GM18867 (cell line): Measurements from ENCODE around the gene RAPGEF1.
"Not testable (repeated sequence)": the region's sequence is repeated elsewhere in the genome, so short reads cannot be mapped to it uniquely, and the experiment has no call there.

Experiments used
- ATAC-seq: cut with Tn5 transposase; IDR thresholded peaks from one replicate; pipeline ENCODE4 v1.9.1; 2021; ENCODE audit warnings: mild to moderate bottlenecking, moderate library complexity; ENCODE audit not compliant: unreplicated experiment

RAPGEF1 gene

DNA sequence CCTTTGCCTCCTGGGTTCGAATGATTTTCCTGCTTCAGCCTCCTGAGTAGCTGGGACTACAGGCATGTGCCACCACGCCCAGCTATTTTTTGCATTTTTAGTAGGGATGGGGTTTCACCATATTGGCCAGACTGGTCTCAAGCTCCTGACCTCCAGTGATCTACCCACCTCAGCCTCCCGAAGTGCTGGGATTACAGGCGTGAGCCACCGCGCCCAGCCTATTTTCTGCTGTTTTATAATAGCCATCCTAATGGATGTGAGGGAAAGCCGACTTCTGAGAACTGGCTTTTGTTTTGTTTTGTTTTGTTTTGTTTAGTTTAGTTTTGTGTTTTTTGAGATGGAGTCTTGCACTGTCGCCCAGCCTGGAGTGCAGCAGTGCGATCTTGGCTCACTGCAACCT is 13.9 kb upstream of the RAPGEF1 start:
- not testable (repeated sequence) for ATAC-seq

DNA sequence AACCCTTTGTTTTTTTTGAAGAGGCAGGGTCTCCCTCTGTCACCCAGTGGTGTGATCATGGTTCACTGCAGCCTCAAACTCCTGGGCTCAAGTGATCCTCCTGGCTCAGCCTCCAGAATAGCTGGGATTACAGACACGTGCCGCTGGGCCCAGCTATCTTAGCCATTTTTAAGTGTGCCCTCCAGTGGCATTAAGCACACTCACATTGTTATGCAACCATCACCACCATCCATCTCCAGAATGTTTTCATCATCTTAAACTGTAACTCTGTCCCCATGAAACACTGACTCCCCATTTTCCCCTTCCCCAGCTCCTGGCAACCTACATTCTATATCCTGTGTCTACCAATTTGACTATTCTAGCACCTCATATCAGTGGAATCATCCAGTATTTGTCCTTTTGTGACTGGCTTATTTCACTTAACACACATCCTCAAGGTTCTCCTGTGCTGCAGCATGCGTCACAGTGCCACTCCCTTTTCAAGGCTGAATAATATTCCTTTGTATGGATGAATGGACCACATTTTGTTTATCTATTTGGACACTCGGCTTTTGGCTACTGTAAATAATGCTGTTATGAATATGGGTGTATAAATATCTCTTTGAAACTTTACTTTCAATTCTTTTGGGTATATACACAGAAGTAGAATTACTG is 12.5 kb upstream of the RAPGEF1 start:
- no peak for ATAC-seq

DNA sequence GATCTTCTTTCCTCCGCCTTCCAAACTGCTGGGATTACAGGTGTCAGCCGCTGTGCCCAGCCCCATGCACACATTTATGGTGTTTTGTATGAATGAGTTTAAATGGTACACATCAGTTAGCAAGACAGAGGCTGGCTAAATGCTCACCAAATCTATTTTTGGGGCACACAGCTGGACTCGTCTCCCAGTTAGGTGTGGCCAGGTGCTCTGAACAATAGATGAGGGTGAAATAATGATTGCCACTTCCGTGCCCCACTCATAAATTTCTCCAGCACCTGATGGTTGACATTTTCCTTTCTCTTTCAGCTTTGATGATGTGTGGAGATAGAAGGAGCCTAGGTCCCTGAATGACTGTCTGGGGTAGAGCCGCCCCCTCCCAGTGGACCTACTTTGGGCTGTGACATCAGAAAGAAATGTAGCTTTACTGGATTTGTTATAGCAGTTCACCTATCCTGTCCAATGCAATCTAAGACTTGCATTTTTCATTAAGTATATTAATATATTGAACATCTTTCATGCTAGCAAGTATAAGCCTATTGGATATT is 8.6 kb upstream of the RAPGEF1 start:
- no peak for ATAC-seq

DNA sequence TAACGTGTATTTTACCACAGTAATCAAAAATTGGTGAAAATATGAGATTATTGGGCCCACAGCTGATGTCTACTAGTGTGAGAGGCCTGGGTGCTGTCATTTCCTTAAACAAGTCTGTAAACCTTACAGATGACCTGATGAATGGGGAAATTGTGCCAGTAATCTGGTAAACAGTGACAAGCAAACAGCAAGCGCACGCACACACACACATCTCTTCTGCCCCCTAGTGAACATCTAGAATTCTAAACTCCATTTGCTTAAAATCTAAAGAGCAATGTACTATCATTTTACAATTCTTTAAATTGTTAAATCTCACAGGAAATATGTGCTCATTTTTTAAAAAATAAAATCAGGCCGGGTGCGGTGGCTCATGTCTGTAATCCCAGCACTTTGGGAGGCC is 7.5 kb upstream of the RAPGEF1 start:
- no peak for ATAC-seq

DNA sequence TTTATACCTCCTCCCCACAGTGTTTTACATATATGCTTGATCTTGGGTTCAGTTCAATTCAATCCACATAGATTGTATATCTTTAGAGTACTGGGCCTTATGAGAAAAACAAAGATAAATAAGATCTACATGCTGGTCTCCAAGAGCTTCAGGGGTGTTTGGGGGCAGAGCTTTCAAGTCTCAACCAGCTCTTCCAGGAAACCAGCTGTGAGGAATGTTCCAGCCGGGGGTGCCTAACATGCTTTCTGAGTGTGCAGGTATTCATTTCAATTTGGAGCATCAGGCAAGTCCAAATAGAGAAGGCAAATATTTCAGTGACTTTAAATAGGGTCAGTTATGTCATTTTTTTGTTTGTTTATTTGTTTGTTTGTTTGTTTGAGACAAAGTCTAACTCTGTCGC is 5.7 kb upstream of the RAPGEF1 start:
- ATAC-seq: no peak

DNA sequence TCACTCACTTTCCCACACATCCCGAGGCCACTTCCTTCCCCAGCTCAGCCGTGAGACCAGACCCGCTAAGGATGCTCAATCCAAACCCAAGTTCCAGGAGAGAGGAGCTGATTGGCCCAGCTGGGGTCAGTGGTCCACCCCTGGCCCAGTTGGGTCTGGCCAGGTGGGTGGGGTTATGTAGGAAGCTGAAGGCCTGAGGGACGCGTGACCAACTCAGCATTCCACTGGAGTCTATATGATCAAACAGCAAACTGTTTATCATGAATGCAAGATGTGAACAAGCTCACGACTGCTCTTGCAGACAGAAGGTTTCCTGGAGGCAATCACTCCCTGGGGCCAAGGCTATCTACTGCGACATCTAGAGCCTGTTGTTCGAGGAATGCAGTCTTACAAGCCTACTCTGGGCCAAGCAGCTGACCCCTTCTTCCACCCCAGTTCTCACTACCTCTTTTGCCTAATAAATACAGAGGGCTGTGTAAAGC is 4.9 kb upstream of the RAPGEF1 start:
- no peak for ATAC-seq

DNA sequence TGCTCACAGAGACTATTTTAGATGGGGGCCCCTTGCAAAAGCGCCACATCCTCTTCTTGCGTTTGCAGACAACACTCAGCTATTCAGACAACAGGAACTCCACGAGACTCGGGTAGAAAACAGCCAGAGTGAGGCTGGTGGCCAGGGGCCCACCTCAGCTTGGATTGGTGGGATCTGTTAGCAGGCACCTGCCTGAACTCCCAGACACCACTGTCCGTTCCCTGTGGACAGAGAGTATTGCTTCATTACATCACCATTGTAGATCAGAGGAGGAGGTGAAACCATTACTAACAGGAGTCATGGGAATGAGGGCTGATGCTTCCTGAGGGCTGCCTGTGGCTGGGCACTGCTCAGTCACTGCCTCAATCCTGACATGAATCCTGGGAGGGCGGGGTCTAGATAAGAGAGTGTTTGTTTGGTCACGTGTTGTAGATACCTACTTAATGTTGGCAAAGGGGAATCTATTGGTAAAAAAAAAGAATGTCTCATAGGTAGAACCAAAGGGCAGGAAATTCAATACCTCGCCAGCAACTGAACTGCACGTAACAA is 4.4 kb upstream of the RAPGEF1 start:
- ATAC-seq: no peak

DNA sequence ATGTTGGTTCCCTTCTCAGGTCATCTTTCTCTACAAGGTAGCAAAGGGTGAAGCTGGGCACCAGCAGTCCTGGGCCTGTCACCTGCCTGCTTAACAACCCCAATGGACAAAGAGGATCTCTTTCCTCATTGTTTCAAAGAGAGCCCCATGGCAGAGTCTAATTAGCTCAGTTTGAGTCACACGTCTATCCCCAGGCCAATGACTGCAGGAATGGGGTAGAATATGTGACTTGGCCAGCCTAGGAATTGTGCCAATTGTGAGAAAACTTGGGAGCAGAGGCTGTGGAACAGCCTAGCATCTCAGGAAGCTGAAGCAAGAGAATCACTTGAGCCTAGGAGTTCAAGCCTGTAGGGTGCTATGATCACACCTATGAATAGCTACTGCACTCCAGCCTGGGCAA is 3.6 kb upstream of the RAPGEF1 start:
- ATAC-seq: no peak

DNA sequence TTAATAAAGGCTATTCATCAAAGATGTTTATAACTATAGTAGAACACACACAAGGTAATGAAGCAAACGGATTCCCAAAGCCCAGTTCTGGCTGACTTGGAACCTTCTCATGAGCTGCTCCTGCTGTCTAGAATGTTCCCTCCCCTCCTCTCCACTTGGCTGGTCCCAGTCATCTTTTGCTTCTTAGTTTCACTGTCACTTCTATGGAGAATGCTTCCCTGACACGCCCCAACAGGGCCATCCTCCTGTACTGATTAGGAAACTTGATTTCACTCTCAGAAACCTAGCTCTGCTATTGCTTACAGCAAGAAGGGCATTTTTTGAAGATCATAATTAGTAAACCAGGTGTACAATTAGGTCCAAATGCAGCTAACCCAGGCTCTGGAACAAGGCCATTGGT is 3.2 kb upstream of the RAPGEF1 start:
- no peak for ATAC-seq

DNA sequence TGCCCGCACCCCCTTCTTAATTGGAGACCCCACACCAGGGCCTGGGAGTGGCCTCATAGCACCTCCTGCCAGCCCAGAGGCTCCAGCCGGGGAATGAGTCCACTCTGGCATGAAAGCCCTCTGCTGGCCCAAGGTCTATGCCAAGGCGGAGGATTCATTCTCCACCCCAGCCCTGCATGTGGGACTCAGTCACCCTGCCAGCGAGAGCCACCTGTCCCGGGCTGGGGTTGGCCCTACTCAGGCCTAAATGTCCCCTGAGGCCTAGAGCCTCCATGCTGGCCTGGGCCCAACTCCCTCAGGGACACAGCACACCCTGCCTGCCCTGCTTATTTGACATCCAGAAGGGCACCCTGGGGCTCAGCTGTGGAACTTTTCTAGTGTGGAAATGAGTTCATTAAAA is 1.0 kb upstream of the RAPGEF1 start:
- ATAC-seq: no peak

DNA sequence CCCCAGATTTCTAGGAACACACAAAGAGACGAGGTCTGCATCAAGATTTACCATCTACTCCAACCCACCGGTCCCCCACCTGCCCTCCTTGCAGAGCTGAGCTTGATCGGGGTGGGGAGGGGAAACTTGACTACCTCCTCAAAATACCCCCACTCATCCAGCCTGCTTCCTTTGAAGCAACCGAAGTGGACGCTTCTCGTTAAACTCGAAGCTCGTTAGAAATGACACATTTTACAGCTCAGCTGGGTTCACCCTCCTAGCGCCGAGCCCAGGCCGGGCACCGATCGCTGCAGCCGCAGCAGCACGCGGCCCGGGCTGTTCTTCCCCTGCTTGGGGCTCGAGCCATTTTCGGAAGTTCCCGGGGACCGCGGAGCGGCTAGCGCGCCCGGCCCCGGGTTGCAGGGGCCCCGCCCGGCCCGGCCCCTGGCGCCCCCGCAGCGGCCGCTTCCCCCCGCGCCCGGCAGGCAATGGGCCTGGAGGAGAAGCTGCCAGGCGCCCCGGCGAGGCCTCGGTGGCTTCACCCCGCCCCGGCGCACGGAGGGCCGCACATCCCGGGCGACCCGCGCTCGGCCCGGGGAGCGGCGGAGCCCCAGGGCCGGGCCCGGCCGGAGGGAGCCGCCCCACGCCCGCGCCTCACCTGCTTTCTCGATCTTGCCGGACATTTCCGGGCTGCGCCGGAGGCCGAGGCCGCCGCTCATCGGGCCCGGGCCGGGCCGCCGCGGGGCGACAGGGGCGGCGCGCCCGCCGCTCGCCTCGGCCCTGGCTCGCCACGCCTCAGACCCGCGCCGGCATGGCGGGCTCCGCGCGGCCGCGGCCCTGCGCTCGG is 530 bp downstream of the RAPGEF1 start:
- peak; percentile 36 for ATAC-seq

DNA sequence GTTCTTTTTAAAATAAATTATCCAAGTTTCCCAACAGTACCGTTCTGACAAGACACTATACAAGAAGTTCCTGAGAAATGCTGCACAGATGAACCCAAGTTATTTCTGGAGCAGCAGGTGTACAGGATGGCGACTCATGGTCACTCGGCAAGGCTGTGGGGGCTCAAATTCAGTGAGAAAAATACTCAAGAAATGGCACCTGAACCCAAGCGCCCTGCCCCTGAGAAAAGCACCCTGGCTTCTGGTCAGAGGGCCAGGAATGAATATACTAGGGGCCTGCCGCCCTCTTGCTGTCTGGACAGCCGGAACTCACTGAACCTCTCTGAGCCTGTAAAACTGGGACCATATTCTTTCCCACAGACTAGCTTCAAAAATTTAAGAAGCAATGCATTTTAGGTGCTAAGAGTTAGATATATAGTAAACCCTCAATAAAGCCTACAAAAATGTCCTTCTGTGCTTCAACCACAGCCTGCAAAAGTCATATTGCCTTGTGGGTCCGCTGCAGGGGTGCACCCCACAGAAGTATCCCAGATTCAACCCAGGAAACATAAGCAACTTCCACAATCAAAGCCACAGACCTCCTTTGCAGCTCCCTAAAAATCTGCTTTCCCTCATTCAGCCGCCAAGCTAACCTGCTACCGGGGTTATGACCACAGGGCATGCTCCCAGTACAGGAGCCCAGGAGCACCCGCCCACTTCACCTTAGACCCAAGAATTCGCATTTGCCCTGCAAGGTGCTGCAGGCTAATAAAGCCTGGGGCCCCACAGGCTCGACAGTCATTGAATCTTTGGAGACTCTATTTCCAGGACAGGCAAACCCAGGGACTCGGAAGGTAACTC is 1.4 kb downstream of the RAPGEF1 start:
- ATAC-seq: no peak

DNA sequence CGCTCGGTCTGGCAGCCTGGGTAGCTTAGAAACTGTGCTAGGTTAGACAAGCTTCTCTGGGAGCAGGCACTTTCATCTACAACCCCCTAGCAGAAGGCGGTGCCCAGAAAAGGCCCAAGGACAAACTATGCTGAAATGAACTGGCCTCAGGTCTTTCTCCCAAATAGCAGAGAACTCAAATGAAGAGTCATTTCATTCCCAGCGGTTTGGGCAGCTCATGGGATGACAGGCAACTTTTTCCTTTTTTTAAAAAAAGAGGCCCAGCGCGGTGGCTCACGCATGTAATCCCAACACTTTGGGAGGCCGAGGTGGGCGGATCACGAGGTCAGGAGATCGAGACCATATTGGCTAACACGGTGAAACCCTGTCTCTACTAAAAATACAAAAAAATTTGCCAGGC is 2.5 kb downstream of the RAPGEF1 start:
- no peak for ATAC-seq

DNA sequence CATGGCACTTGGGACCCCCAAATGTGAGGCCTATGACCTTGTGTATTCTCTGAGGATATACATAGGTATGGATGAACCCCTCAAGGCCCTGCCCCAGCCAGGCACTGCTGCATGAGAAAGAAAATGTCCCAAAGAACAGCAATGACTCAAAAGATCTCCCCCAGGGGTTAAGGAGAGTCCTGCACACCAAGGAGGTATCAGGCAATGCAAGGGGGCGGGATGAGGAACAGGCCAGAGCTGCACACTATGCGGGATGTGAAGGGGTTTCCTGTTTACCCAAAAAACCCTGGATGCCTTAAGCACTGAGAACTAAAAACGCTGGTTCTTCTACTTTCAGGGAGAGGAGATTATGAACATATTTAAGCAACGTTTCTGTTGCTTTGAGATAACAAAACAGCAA is 3.4 kb downstream of the RAPGEF1 start:
- ATAC-seq: no peak

DNA sequence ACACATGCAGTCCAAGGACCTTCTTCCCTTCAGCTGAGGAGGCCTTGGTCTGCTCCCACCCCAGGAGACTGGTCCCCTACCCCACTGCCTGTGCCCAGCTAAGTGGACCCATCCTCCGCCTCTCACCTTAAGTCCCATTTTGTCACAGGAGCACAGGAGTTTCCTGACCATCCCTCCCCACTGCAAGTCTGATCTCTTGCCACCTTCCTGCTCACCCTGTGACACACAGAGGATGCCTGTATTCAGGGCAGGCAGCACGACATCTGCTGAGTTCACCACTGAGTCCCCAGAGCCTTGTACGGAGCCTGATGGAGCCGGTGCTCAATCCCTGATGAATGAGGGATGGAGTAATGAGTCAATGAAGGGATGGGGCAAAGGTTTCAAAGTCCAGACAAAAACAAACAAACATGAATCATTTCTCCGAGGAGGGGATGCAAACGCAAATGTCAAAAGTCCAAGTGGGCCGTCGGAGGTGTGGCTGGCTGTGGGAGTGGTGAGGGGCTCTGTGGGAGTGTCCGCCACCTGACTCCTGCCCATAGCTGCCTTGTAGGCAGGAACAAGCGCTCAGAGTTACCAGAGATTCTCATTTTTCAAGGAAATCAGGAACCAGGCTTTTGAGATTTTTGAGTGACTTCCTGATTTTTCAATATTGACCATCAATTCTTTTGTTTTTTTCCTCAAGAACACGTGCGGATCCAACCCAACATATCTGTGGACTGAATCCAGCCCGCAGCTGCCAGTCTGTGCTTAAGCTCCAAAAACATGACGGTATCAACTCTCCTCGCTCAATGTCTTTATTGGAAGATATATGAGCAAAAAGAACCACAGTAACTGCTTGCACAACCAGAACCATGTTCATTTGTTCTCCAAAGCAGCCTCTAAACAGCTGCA is 4.4 kb downstream of the RAPGEF1 start:
- ATAC-seq: no peak

DNA sequence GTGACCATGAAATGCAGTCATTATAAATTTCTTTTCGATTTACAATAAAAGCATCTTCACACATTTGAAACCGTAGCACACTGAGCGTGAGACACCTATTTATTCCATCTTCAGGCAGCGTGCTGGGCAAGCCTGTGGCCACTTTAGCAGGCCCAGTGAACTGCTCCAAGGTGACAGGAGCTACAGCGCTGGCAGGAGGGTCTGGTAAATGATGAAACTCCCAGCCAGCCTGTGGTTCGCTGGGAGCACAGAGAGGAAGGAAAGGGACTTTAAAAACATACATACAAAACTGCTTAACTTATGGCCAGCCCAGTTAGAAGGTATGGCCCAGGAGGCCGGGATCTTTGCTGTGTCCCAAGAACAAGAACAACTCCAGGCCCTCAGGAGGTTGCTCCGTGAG is 5.1 kb downstream of the RAPGEF1 start:
- ATAC-seq: no peak

DNA sequence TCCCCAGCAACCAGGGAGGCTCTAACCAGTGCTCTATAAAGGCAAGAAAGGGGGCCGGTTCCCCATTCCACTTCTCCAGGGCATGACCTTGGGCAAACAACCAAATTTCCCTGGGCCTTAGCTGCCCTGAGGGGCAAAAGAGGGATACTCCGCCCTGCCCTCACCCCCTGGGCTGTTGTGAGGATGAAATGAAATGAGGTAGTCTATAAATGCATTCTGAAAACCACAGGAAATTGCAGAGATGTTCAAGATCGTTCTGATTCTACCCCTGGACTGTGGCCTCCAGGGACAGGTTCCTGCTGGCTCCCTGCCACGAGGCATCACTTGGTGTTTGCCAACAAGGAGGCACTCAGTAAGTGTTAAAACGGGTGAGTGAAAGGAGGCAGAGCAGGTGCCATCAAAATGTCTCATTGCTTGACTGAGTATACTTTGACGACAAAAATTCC is 5.7 kb downstream of the RAPGEF1 start:
- no peak for ATAC-seq

DNA sequence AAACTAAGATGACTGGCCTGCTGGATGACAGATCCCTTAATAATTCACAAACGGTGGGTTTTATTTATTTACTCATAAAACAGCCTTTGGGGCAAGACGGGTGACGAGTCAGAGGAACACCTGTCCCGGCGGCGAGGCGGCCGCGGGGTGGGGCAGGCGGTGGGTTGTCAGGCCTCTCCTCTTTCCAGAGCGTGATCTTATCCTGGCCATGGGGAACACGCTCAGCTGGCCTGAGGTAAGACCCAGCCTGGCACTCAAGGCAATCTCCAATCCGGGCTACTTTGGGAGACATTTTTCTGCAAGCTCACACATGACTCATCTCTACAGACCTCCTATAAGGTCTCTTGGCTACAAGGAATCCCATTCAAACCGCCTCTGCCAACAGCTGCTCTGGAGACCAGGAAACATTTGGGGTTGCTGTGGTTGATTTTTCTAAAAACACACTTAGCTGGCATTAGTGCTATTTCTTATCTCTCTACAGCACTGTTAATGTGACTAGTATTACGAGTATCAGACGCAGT is 6.3 kb downstream of the RAPGEF1 start:
- ATAC-seq: no peak

DNA sequence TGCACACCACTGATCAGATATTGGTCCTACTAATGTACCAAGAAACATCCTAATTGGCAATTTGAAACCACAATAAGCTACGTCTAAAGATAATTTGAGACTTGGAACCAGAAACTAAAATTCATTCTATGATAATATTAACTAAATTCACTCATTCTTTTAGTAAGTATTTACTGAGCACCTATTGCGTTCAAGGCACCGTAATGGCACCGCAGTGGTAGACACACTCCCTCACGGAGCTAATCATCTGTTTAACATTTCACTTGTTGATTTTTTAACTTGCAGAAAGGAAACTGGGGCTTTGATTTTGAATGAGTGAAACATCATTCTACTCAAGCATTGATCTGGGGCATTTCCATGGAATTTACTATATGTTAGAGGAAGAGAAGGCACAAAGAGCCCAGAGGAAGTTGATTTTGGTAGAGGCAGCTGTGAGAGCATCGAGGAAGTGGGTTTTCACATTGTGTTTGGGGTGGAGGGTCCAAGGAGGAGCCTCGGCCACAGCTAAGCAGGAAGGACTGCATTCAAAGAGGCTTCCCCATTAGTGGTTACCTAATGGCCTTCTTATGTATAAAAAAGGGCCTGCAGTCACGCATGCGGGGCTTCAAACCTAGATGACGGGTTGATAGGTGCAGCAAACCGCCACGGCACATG is 7.1 kb downstream of the RAPGEF1 start:
- peak; percentile 24 for ATAC-seq
